Measurements from ENCODE around the gene DGKG. TPM values are rescaled to one million over a fixed set of nuclear protein-coding genes. Genes with fewer than 3 reads are reported as not detected.

DGKG gene
- total RNA-seq, result under 1 TPM; 0.20 to 0.66 TPM

DNA sequence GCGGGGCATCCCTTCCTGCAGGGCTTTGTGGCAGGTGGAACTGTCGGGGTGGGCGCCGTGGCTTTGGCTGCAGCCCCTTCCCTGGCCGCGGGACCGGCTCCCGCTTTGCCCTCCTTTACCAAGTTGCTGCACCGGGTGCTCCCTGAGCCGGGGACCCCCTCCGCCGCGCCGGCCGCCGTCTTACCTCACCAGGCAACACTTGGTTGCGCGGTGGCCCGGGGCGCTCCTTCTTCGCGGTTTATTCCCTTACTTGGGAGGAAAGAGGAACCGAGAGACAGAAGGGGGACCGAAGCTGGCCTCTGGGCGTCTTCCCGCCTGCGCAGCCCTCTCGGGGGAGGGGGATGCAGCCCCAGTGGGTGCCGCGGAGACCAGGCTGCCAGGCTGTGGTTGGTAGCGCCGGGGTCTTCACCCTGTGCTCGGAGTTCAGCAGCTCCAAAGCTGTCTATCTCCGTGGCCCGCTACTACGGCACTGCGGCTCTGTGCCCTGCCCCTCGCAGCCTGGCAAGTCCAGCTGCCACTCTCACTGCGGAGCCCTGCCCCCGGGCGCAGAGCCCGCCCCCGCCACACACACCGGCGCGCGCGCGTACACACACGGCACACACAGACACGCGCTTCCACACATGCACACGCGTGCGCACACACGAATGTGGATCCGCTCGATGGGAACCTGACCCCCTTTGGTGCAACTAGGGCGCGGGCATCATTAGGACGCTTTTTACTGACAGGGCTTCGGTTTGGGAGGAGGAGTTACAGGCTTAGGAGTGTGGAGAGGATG is at the start of gene DGKG:
Gene DGKG (minus strand): TSS at position 473 of the 775 bp plus-strand sequence. CDS start 41,775 bp downstream, outside the sequence.
- Mint-ChIP-seq H3K27me3 (peaks cover 60% of the 10 kb centered on the region), H3K4me1 (no peaks in the 10 kb centered on the region), H3K36me3 (no peaks in the 10 kb centered on the region), H3K4me3 (no peak within 1 kb of the TSS), H3K27ac (no peak within 1 kb of the TSS), H3K9me3 (ENCODE audit: low read depth) (no peaks in the 10 kb centered on the region)
- CTCF ChIA-PET, result interaction anchor here (1.1 kb wide), 1 partner anchor 253 kb away, joined by 3 read pairs; no protein-coding TSS in a partner anchor
- ATAC-seq, result peak; percentile 27
- no peak for DNase-seq

DNA sequence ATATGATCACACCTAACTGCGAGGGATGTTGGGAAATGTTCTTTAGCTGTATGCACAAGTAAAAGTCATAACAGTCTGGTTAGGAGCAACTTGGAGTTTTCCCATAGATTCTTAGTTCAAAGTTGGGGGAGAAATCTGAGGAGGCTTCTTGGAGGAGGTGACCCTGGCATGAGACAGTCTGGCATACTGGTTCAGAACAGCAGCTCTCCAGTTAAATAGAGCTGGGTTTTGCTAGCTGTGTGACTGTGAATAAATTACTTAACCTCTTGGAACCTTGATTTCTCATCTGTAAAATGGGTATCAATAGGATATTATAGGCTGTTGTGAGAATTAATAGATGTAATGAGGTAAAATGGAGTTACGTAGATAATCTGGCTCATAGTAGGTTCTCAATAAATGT is 49.1 kb upstream of the DGKG start:
- CTCF ChIA-PET, result interaction anchor here (0.5 kb wide), 1 partner anchor 146 kb away, joined by 4 read pairs; no protein-coding TSS in a partner anchor
- Mint-ChIP-seq H3K4me1 (peaks cover 11% of the 10 kb centered on the region), H3K9me3 (ENCODE audit: low read depth) (no peaks in the 10 kb centered on the region), H3K4me3 (no peak overlapping the region), H3K36me3 (no peaks in the 10 kb centered on the region), H3K27ac (no peak overlapping the region), H3K27me3 (peaks cover 37% of the 10 kb centered on the region)
- DNase-seq, result no peak
- no peak for ATAC-seq

DNA sequence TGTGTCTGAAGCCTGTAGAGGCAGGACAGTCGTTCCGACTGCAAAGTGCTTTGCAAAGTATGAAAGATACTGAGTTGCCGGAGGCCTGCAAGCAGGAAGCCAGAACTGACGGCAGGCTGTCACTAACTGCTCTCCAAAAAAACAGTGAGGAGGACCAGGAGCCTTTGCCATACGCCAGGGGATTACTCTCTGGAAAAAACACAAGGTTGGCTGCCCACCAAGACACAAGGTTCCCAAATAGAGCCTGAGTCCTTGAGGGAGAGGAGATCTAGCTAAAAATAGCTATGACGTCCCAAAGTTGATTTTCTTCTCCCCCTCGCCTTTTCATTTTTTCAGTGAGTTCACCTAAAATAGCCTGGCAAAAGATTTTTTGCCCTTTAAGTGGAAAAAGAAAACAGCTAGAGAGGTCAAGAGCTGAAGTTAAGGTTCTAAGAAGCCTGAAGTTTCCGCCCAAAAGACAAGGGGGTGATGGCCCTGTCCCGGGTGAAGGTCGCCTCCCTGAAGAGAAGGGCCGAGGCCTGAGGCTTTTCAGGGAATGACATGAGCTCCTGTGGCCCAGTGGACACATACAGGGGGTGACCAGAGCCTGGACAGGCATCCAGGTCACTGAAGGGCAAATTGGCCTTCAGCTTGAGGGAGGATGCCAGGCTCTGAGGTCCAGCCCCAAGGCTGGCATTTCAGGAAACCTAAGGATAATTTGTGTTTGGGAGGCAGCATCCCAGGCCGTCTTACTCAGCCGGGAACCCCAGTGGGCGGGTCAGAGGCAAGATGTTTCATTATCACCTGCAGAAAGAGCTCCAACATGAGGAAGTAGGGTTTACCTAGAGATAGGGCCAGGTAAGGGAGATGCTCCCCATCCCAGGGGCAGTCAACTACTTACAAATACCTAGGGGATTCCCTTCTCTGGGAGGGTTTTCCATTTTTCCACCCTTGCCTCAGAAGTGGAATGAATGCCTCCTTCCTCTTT is 44.9 kb upstream of the DGKG start:
- Mint-ChIP-seq H3K36me3 (no peaks in the 10 kb centered on the region), H3K4me1 (no peaks in the 10 kb centered on the region)

DNA sequence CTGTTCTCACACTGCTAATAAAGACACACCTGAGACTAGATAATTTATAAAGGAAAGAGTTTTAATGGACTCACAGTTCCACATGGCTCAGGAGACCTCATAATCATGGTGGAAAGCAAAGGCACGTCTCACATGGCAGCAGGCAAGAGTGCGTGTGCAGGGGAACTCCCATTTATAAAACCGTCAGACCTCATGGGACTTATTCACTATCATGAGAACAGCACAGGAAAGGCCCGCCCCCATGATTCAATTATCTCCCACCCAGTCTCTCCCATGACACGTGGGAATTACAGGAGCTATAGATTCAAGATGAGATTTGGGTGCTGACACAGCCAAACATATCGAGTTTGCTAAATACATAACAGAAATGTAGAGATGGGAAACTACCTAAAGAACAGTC is 39.5 kb upstream of the DGKG start:
- Mint-ChIP-seq H3K9me3 (ENCODE audit: low read depth) (no peaks in the 10 kb centered on the region), H3K4me1 (no peaks in the 10 kb centered on the region), H3K27ac (no peak overlapping the region), H3K4me3 (no peak overlapping the region), H3K36me3 (no peaks in the 10 kb centered on the region), H3K27me3 (peaks cover 19% of the 10 kb centered on the region)
- CTCF ChIA-PET, result no interaction called here
- ATAC-seq, result no peak
- no peak for DNase-seq

More for the DNA sequence above, 44.9 kb upstream of the DGKG start:
- H3K27me3 Mint-ChIP-seq, result peaks cover 11% of the 10 kb centered on the region
- DNase-seq (no peak), ATAC-seq (no peak)
- H3K4me3 Mint-ChIP-seq, result no peak overlapping the region
- CTCF ChIA-PET, result no interaction called here
- H3K27ac Mint-ChIP-seq, result no peak overlapping the region
- H3K9me3 Mint-ChIP-seq (ENCODE audit: low read depth), result no peaks in the 10 kb centered on the region

DNA sequence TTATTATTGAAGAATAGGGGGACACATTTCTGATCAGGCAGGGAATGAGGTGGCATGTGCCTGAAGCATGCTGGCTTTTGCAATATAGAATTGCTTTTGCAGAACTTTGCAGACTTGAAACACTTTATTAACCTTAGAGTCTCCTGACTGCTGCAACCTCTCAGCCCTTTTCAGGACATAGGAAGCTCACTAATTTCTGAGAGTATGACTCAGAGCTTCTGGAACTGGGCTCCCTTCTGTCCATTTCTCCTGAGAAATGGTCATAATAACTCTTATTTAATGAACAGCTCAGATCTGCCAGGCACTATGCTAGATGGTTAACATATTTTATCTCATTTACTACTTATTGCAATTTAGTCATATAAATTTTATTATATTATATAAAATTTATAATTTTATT is 38.6 kb upstream of the DGKG start:
- ATAC-seq, result no peak
- H3K27me3 Mint-ChIP-seq, result peaks cover 19% of the 10 kb centered on the region
- no peak overlapping the region for H3K4me3 Mint-ChIP-seq
- no peaks in the 10 kb centered on the region for H3K4me1 Mint-ChIP-seq
- CTCF ChIA-PET, result no interaction called here
- DNase-seq, result no peak
- no peaks in the 10 kb centered on the region for H3K36me3 Mint-ChIP-seq
- no peaks in the 10 kb centered on the region for H3K9me3 Mint-ChIP-seq (ENCODE audit: low read depth)
- H3K27ac Mint-ChIP-seq, result no peak overlapping the region

GRCh38 chr3:186400026-186400425 is 38.0 kb upstream of the DGKG start:
- no peak for ATAC-seq
- CTCF ChIA-PET, result no interaction called here
- Mint-ChIP-seq H3K4me3 (no peak overlapping the region), H3K27ac (no peak overlapping the region), H3K4me1 (no peaks in the 10 kb centered on the region), H3K36me3 (no peaks in the 10 kb centered on the region), H3K27me3 (peaks cover 19% of the 10 kb centered on the region), H3K9me3 (ENCODE audit: low read depth) (no peaks in the 10 kb centered on the region)
- DNase-seq, result no peak

GRCh38 chr3:186394566-186395217 is 32.7 kb upstream of the DGKG start:
- ATAC-seq, result no peak
- Mint-ChIP-seq H3K9me3 (ENCODE audit: low read depth) (no peaks in the 10 kb centered on the region), H3K36me3 (no peaks in the 10 kb centered on the region)

DNA sequence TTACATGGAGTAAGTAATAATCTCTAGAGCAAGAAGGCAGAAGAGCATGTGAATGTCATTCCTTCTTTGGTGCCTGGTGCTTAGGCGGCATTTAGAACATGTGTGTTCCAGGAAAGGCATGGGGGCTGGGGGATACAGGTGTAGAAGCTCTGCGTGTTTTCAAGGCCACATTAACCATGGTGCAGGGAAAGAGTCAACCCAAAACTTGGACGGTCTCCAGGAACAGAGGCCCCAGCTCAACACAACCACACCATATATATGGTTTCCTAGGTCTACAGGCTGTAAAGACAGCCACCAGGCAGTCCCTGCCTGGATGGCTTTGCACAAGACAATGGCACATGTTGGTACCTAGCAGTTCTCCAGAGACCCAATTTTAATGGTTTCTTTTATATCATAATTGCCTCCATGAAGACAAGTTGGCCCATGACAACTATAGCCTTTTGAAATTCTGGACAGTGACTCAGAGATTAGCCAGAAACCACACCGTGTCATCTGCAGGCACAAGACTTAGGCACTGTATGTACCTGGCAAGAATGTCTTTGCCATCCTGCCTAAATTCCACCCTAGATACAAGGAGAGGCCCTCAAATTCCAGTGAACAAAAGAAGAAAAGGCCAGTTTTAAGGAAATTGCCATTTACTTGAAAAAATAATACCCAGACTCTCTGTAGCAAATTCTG is 25.0 kb upstream of the DGKG start:
- peaks cover 3% of the 10 kb centered on the region for H3K27me3 Mint-ChIP-seq
- ATAC-seq (no peak), DNase-seq (no peak)
- no peaks in the 10 kb centered on the region for H3K36me3 Mint-ChIP-seq
- peaks cover 10% of the 10 kb centered on the region for H3K4me1 Mint-ChIP-seq
- H3K27ac Mint-ChIP-seq, result no peak overlapping the region
- no peaks in the 10 kb centered on the region for H3K9me3 Mint-ChIP-seq (ENCODE audit: low read depth)
- no peak overlapping the region for H3K4me3 Mint-ChIP-seq
- CTCF ChIA-PET, result no interaction called here

More at GRCh38 chr3:186394566-186395217, 32.7 kb upstream of the DGKG start:
- H3K4me1 Mint-ChIP-seq, result no peaks in the 10 kb centered on the region
- CTCF ChIA-PET, result no interaction called here
- DNase-seq, result no peak
- H3K27ac Mint-ChIP-seq, result no peak overlapping the region
- H3K27me3 Mint-ChIP-seq, result peaks cover 26% of the 10 kb centered on the region
- no peak overlapping the region for H3K4me3 Mint-ChIP-seq

DNA sequence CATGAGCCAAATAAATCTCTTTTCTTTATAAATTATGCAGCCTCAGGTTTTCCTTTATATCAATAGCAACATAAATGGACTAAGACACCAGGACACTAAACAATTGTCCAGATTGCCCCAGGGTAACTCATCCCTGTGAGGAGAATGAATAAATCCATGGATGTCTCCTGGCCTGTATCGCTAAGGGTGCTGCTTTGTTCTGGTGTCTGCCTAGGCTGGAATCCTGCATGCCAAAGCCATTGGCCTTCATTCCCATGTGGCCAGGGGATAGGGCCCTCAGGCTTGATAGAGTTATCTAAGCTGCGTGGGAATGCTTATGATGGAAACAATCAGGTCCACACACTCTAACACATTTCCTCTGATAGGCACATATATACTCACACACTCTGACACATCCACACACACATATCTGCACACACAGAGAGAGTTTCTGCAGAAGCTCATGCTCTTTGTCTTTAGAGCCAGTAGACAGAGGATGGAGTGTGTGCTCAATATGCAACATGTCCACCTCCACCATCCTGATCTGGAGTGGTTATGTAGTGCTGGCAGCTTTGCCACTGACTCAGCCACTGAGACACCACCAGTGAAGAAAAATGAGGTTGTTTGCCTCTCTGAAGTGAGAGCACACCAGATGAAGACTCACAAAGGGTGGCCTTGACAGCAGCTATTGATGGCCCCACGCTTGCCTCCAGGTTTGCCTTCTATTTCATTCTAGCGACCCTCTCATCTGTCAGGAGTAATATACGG is 24.0 kb upstream of the DGKG start:
- Mint-ChIP-seq H3K36me3 (no peaks in the 10 kb centered on the region), H3K4me1 (peaks cover 10% of the 10 kb centered on the region), H3K27ac (no peak overlapping the region), H3K9me3 (ENCODE audit: low read depth) (no peaks in the 10 kb centered on the region), H3K4me3 (no peak overlapping the region), H3K27me3 (peaks cover 3% of the 10 kb centered on the region)
- ATAC-seq (no peak), DNase-seq (no peak)
- CTCF ChIA-PET, result no interaction called here

DNA sequence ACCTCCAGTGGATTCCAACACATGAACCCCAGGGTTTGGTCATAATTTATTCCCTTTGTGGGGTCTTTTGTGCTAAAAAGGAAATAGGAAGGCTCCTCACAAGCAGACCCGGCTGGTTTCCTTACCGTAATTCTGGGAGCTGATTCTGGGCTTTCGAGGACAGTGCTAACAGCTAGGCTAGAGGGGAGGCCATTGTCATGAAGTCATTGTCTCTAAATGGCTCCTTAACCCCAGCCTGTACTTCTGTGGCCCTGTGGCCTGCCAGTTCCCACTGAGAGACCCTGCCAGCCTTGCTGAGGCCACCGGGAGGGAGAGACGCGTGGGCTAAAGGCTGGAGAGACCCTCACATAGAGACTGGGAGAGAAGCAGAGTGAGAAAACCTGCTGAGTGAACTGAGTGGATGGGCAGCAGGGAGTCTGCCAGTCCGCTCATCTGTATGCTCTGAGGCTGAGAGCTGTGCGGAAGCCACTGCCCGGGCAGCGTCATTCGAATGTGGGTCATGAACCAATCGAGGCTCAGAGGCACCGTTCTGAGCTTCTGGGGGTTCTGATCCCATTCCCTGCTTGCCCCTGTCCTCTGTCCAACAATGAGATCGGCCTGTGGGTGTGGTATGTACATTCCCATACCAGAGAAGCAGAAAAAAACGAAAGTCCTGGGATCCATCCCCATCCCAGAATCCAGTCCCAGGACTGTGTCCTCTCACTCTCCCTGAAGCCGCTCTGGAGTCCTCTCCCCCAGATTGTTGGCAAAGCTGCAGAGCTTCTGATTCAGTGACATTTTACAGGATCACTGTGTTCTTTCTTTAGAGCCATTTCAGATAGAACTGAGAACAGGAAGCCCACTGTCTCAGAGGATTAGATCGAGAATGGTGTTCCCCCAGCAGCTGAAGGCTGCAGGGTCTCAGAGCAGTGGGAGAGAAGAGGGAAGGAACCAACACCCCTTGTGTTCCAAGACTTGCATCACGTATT is 21.3 kb upstream of the DGKG start:
- Mint-ChIP-seq H3K4me1 (peaks cover 16% of the 10 kb centered on the region), H3K4me3 (no peak overlapping the region), H3K9me3 (ENCODE audit: low read depth) (no peaks in the 10 kb centered on the region), H3K36me3 (no peaks in the 10 kb centered on the region), H3K27ac (no peak overlapping the region), H3K27me3 (peaks cover 3% of the 10 kb centered on the region)
- CTCF ChIA-PET, result interaction anchor here (1.5 kb wide), 1 partner anchor 157 kb away, joined by 3 read pairs; no protein-coding TSS in a partner anchor
- ATAC-seq (no peak), DNase-seq (no peak)

DNA sequence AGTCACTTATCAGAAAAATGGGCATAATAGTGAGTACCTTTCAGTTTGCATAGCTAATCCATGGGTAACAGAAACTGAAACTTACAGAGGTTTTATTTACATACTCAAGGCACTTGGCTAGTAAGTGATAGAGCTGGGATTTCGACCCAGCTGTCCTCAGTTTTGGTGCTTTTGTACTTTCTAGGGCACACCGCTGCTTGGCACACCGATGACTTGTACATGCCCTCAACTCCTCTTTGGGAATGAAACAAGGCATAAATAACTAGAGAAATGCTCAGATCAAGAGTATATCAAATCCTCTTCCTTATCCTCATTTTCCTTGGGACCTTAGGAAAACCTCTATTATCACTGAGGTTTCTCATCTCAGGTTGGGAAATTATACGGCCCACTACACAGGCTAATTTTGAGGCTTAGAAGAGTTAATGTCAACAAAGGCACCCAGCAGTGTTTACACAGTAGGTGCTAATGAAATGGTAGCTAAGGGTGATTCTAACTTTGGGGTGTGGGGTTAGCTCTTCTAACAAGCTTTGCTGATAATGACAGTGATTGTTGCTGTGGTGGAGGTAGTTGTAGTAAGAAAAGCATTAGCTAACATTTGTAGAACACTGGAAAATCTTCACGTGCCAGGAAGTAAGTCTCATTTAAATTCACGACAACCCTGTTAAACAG is 20.3 kb upstream of the DGKG start:
- Mint-ChIP-seq H3K9me3 (ENCODE audit: low read depth) (no peaks in the 10 kb centered on the region), H3K36me3 (no peaks in the 10 kb centered on the region), H3K4me3 (no peak overlapping the region), H3K4me1 (peaks cover 16% of the 10 kb centered on the region), H3K27me3 (peaks cover 3% of the 10 kb centered on the region), H3K27ac (no peak overlapping the region)
- no peak for DNase-seq
- no peak for ATAC-seq
- CTCF ChIA-PET, result interaction anchor here (1.5 kb wide), 1 partner anchor 158 kb away, joined by 3 read pairs; no protein-coding TSS in a partner anchor
